ENCODE results near the gene FUT6. TPM values are rescaled to one million over a fixed set of nuclear protein-coding genes. Genes with fewer than 3 reads are reported as not detected.

The FUT6 gene
- total RNA-seq, 4 donors from 2014 or later: 3.0 TPM; not detected in 3

DNA sequence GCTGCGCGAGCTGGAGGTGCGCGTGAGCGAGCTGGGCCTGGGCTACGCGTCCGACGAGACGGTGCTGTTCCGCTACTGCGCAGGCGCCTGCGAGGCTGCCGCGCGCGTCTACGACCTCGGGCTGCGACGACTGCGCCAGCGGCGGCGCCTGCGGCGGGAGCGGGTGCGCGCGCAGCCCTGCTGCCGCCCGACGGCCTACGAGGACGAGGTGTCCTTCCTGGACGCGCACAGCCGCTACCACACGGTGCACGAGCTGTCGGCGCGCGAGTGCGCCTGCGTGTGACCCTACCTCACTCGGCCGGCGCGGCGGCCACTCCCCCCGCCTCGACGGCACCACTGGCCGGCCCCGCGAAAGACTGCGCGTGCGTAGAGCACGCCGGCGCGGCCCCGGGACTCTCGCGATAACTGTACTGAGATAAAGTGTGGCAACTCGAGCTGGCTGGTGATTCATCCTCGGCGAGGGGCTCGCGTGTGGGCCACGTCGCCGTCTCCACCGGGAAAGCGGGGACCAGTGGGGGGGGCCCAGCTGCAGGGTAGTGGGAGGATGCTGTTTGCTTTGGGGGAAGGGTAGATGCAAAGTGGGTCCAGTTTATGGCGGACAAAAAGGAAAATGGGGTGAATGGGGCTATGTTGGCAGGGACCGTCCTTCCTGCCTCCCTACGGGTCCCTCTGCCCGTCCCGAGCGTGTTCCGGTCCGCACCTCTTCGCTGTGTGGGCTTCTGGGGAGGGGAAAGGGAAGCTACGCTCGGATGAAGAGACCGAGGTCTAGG lies 11.4 kb downstream of the FUT6 start:
- Histone ChIP-seq H3K9me3 (no peaks in the 10 kb centered on the region), H3K4me1 (peaks cover 0 to 42% (median 16%) of the 10 kb centered on the region in 3 donors), H3K36me3 (no peaks in the 10 kb centered on the region), H3K27ac (peak overlapping the region; percentile 59 to 98 (median 95)), H3K27me3 (peaks cover 23% of the 10 kb centered on the region), H3K4me3 (peak overlapping the region; percentile 27 to 56)
- 1 to 10% methylated on average over 2 to 12 of the region's 91 CpGs for WGBS, 2 donors (ENCODE audit: low coverage in 1 of 2)
- ATAC-seq: peak; percentile 89
- TF ChIP-seq CTCF (IDR thresholded peaks at IDR 0.05): no peak
- peak; percentile 89 for TF ChIP-seq POLR2AphosphoS5 (IDR thresholded peaks at IDR 0.05)
- TF ChIP-seq POLR2A (IDR thresholded peaks at IDR 0.05): peak; percentile 79 to 80

- TF ChIP-seq POLR2A (IDR thresholded peaks at IDR 0.05) (no peak), CTCF (IDR thresholded peaks at IDR 0.05) (no peak), POLR2AphosphoS5 (IDR thresholded peaks at IDR 0.05) (no peak), EP300 (IDR thresholded peaks at IDR 0.05) (no peak)
- peaks cover 0 to 48% (median 16%) of the 10 kb centered on the region in 3 donors for H3K4me1 ChIP-seq
- H3K36me3 ChIP-seq: no peaks in the 10 kb centered on the region
- peak overlapping the region in 1 of 2 donors; percentile 56 for H3K4me3 ChIP-seq
- peaks cover 23% of the 10 kb centered on the region for H3K27me3 ChIP-seq
- 0 to 47% methylated on average over 1 to 5 of the region's 37 CpGs for WGBS, 2 donors (ENCODE audit: low coverage in 1 of 2)
- peak overlapping the region in 3 of 4 donors; percentile 94 to 98 (median 96) for H3K27ac ChIP-seq
- no peak for ATAC-seq
- no peaks in the 10 kb centered on the region for H3K9me3 ChIP-seq
Observed at GRCh38 chr19:5827342-5827890, 12.1 kb downstream of the FUT6 start.

- Histone ChIP-seq H3K4me1 (peaks cover 0 to 55% (median 21%) of the 10 kb centered on the region in 3 donors), H3K27ac (peak overlapping the region in 3 of 4 donors; percentile 94 to 98 (median 96)), H3K4me3 (no peak overlapping the region), H3K36me3 (no peaks in the 10 kb centered on the region), H3K9me3 (no peaks in the 10 kb centered on the region), H3K27me3 (peaks cover 23% of the 10 kb centered on the region)
- WGBS, 2 donors (ENCODE audit: low coverage in 1 of 2): 17 to 40% methylated on average over 1 to 12 of the region's 24 CpGs
- ATAC-seq: no peak
- TF ChIP-seq POLR2AphosphoS5 (IDR thresholded peaks at IDR 0.05): peak; percentile 26
- TF ChIP-seq POLR2A (IDR thresholded peaks at IDR 0.05): no peak
- TF ChIP-seq EP300 (IDR thresholded peaks at IDR 0.05): no peak
- peak in 3 of 4 experiments; percentile 37 to 52 (median 43) for TF ChIP-seq CTCF (IDR thresholded peaks at IDR 0.05)
Observed at GRCh38 chr19:5826531-5827341, 12.8 kb downstream of the FUT6 start.

DNA sequence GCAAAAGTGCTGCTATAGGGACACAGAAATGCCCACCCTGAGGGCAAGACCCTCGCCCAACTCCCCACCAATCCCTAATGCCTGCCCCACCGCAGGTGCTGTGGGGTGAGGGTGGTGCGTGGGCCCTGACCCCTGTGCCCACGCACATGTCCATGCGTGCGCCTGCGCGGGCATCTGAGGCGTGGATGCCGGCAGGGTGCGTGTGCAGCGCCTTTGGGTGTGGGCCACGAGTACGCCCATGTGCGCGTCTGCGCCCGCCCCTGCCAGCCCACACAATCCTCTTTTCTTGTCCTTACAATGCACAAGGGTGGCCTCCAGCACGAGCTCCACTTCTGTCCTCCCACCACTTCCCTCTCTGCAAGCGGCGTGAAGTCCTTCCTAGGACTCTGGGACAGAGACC lies 14.3 kb downstream of the FUT6 start:
- TF ChIP-seq POLR2AphosphoS5 (IDR thresholded peaks at IDR 0.05): no peak
- no peak for TF ChIP-seq CTCF (IDR thresholded peaks at IDR 0.05)
- TF ChIP-seq POLR2A (IDR thresholded peaks at IDR 0.05): no peak
- TF ChIP-seq EP300 (IDR thresholded peaks at IDR 0.05): no peak
- H3K27me3 ChIP-seq: peaks cover 23% of the 10 kb centered on the region
- WGBS, 2 donors (ENCODE audit: low coverage in 1 of 2): 100% methylated on average over 7 of the region's 21 CpGs; no CpG with 5 or more reads in 1 of the 2 donors
- no peak overlapping the region for H3K27ac ChIP-seq
- no peak overlapping the region for H3K4me3 ChIP-seq
- H3K9me3 ChIP-seq: no peaks in the 10 kb centered on the region
- H3K4me1 ChIP-seq: peaks cover 0 to 59% (median 22%) of the 10 kb centered on the region in 3 donors
- H3K36me3 ChIP-seq: no peaks in the 10 kb centered on the region
- no peak for ATAC-seq
